ENCODE measurements around the gene SDK1.

DNA sequence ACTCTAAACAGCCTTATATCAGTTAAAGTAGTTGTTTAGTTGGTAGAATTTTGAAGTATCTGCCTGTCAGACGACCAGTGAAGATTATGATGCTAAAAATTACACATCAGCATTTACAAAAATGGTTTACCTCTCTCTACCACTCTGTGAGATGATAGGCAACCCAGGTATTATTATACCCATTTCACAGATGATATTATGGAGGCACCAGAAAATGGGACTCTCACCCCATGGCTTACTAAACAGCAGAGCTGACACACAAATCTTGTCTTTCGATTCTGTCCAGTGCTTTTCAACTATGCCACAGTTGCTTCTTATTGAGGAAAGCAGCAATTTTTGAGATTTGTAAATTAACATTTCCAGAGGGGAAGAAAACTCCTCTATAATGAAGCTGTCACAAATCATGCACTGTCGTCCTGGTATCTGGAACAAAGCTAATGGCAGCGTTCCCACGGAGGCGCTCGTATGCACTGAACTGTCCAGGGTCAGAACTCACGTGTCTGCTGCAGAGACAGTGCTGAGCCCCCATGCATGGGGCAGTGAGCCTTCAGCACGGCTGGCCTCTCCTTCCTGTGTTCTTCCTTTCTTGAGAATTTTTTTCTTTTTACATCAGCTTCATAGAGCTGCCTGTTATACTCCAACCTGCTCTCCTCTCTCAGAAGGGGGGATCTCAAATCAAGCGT, 381.1 kb downstream of the SDK1 start:
- TF ChIP-seq, protein P1, sequence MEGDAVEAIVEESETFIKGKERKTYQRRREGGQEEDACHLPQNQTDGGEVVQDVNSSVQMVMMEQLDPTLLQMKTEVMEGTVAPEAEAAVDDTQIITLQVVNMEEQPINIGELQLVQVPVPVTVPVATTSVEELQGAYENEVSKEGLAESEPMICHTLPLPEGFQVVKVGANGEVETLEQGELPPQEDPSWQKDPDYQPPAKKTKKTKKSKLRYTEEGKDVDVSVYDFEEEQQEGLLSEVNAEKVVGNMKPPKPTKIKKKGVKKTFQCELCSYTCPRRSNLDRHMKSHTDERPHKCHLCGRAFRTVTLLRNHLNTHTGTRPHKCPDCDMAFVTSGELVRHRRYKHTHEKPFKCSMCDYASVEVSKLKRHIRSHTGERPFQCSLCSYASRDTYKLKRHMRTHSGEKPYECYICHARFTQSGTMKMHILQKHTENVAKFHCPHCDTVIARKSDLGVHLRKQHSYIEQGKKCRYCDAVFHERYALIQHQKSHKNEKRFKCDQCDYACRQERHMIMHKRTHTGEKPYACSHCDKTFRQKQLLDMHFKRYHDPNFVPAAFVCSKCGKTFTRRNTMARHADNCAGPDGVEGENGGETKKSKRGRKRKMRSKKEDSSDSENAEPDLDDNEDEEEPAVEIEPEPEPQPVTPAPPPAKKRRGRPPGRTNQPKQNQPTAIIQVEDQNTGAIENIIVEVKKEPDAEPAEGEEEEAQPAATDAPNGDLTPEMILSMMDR (IDR thresholded peaks at IDR 0.05) = no peak
- TF ChIP-seq POLR2A (IDR thresholded peaks at IDR 0.05) = no peak
